Measurements from ENCODE around the gene SYNJ1. TPM values are rescaled to one million over a fixed set of nuclear protein-coding genes. Genes with fewer than 3 reads are reported as not detected.

Gene SYNJ1
- total RNA-seq, 1 donor from 2014 or later: 4.1 TPM

GRCh38 chr21:32732544-32732943 lies 4.7 kb upstream of the SYNJ1 start:
- Histone ChIP-seq H2AFZ (replicated peaks) (no peak overlapping the region), H3K27me3 (no peaks in the 10 kb centered on the region), H3F3A (ENCODE audit: low read depth) (peaks cover 34% of the 10 kb centered on the region), H3K4me1 (no peaks in the 10 kb centered on the region), H3K27ac (no peak overlapping the region), H3K36me3 (peaks cover 26% of the 10 kb centered on the region), H3K9ac (no peak overlapping the region), H3K4me2 (no peak overlapping the region), H3K4me3 (no peak overlapping the region), H3K79me2 (ENCODE audit: low read depth) (no peaks in the 10 kb centered on the region), H3K9me3 (ENCODE audit: low read depth) (no peaks in the 10 kb centered on the region), H4K20me1 (ENCODE audit: low read depth) (peaks cover 29% of the 10 kb centered on the region)
- no peak for DNase-seq (ENCODE audit: low spot score)
- Mint-ChIP-seq H3K4me1 (peaks cover 7% of the 10 kb centered on the region), H3K9me3 (no peaks in the 10 kb centered on the region), H3K36me3 (peaks cover 6% of the 10 kb centered on the region), H3K4me3 (peak overlapping the region; percentile 12), H3K27ac (no peak overlapping the region), H3K27me3 (ENCODE audit: insufficient read depth, low read depth) (peaks cover 4% of the 10 kb centered on the region)
- no peak for TF ChIP-seq EZH2 (IDR thresholded peaks at IDR 0.05)
- no peak for TF ChIP-seq CTCF (IDR thresholded peaks at IDR 0.05)
- TF ChIP-seq EZH2phosphoT487 (IDR thresholded peaks at IDR 0.05): no peak

- H3K36me3 Mint-ChIP-seq: peaks cover 3% of the 10 kb centered on the region
- DNase-seq (ENCODE audit: low spot score): no peak
- H3K27ac ChIP-seq: no peak overlapping the region
- H3K4me3 Mint-ChIP-seq: peak overlapping the region; percentile 95
- TF ChIP-seq CTCF (IDR thresholded peaks at IDR 0.05) (no peak), EZH2phosphoT487 (IDR thresholded peaks at IDR 0.05) (no peak), EZH2 (IDR thresholded peaks at IDR 0.05) (no peak)
- H3F3A ChIP-seq (ENCODE audit: low read depth): peaks cover 26% of the 10 kb centered on the region
- H3K4me2 ChIP-seq: peak overlapping the region; percentile 99
- H3K4me3 ChIP-seq: peak overlapping the region; percentile 81
- H3K79me2 ChIP-seq (ENCODE audit: low read depth): no peaks in the 10 kb centered on the region
- H3K27ac Mint-ChIP-seq: peak overlapping the region; percentile 86
- H3K4me1 ChIP-seq: peaks cover 4% of the 10 kb centered on the region
- peaks cover 10% of the 10 kb centered on the region for H4K20me1 ChIP-seq (ENCODE audit: low read depth)
- no peaks in the 10 kb centered on the region for H3K27me3 ChIP-seq
- H3K9me3 Mint-ChIP-seq: no peaks in the 10 kb centered on the region
- H2AFZ ChIP-seq (replicated peaks): no peak overlapping the region
- peaks cover 4% of the 10 kb centered on the region for H3K27me3 Mint-ChIP-seq (ENCODE audit: insufficient read depth, low read depth)
- H3K9ac ChIP-seq: no peak overlapping the region
- H3K4me1 Mint-ChIP-seq: peaks cover 16% of the 10 kb centered on the region
- no peaks in the 10 kb centered on the region for H3K9me3 ChIP-seq (ENCODE audit: low read depth)
- H3K36me3 ChIP-seq: no peaks in the 10 kb centered on the region
Measured at GRCh38 chr21:32728848-32729247, 1.0 kb upstream of the SYNJ1 start.

GRCh38 chr21:32728456-32728839 lies 635 bp upstream of the SYNJ1 start:
- DNase-seq (ENCODE audit: low spot score): no peak
- Histone ChIP-seq H2AFZ (replicated peaks) (peak overlapping the region; percentile 94), H3K79me2 (ENCODE audit: low read depth) (no peaks in the 10 kb centered on the region), H3K27me3 (no peaks in the 10 kb centered on the region), H3K36me3 (no peaks in the 10 kb centered on the region), H3K4me1 (peaks cover 4% of the 10 kb centered on the region), H4K20me1 (ENCODE audit: low read depth) (peaks cover 8% of the 10 kb centered on the region), H3F3A (ENCODE audit: low read depth) (peaks cover 26% of the 10 kb centered on the region), H3K9ac (no peak overlapping the region), H3K27ac (no peak overlapping the region), H3K4me2 (peak overlapping the region; percentile 99), H3K4me3 (peak overlapping the region; percentile 81), H3K9me3 (ENCODE audit: low read depth) (no peaks in the 10 kb centered on the region)
- Mint-ChIP-seq H3K4me3 (peak overlapping the region; percentile 95), H3K27ac (peak overlapping the region; percentile 86), H3K9me3 (no peaks in the 10 kb centered on the region), H3K36me3 (peaks cover 2% of the 10 kb centered on the region), H3K27me3 (ENCODE audit: insufficient read depth, low read depth) (peaks cover 4% of the 10 kb centered on the region), H3K4me1 (peaks cover 16% of the 10 kb centered on the region)
- TF ChIP-seq EZH2phosphoT487 (IDR thresholded peaks at IDR 0.05) (no peak), EZH2 (IDR thresholded peaks at IDR 0.05) (no peak), CTCF (IDR thresholded peaks at IDR 0.05) (no peak)

All from neural progenitor cell (in vitro differentiated cells).